ENCODE data around the gene KBTBD6. TPM values are rescaled to one million over a fixed set of nuclear protein-coding genes. Genes with fewer than 3 reads are reported as not detected.

KBTBD6 gene
- total RNA-seq, 1 donor from 2014 or later, result 6.0 TPM

DNA sequence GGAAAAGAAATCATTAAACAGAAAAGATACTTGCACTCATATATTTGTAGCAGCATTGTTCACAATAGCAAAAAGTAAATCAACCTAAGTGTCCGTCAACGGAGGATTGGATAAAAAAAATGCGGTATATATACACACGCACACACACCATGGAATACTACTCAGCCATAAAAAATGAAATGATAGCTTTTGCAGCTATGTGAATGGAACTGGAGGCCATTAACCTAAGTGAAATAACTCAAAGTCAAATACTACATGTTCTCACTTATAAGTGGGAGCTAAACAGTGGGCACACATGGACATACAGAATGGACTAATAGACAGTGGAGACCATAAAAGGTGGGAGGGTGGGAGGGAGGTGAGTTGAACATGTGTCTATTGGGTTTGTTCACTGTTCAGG lies 52.9 kb downstream of the KBTBD6 start:
- H3K4me1 Mint-ChIP-seq, result no peaks in the 10 kb centered on the region
- peaks cover 55% of the 10 kb centered on the region for H3K36me3 Mint-ChIP-seq (ENCODE audit: low read depth)
- POLR2A ChIA-PET, result no interaction called here
- TF ChIP-seq, protein P1, sequence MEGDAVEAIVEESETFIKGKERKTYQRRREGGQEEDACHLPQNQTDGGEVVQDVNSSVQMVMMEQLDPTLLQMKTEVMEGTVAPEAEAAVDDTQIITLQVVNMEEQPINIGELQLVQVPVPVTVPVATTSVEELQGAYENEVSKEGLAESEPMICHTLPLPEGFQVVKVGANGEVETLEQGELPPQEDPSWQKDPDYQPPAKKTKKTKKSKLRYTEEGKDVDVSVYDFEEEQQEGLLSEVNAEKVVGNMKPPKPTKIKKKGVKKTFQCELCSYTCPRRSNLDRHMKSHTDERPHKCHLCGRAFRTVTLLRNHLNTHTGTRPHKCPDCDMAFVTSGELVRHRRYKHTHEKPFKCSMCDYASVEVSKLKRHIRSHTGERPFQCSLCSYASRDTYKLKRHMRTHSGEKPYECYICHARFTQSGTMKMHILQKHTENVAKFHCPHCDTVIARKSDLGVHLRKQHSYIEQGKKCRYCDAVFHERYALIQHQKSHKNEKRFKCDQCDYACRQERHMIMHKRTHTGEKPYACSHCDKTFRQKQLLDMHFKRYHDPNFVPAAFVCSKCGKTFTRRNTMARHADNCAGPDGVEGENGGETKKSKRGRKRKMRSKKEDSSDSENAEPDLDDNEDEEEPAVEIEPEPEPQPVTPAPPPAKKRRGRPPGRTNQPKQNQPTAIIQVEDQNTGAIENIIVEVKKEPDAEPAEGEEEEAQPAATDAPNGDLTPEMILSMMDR (IDR thresholded peaks at IDR 0.05), result no peak
- CTCF ChIA-PET, result interaction anchor here (1.6 kb wide), 1 partner anchor 143 kb away, joined by 3 read pairs; no protein-coding TSS in a partner anchor
- no peak overlapping the region for H3K4me3 Mint-ChIP-seq
- H3K27me3 Mint-ChIP-seq, result no peaks in the 10 kb centered on the region
- H3K27ac Mint-ChIP-seq, result no peak overlapping the region
- intact Hi-C loops (cut with micrococcal nuclease), result loop anchor here (1.0 to 5.0 kb wide), 2 partner anchors 45 to 53 kb away; partner anchors contain the start of gene KBTBD6
- no peaks in the 10 kb centered on the region for H3K9me3 Mint-ChIP-seq
- DNase-seq (no peak), ATAC-seq (ENCODE audit: low read depth) (no peak)

Other genes with a start within 250 kb of the KBTBD6 start
- gene ELF1, start 113.5 kb downstream of the KBTBD6 start, total RNA-seq, result 129 and 136 TPM in 2 replicates
- gene WBP4, start 71.3 kb downstream of the KBTBD6 start, total RNA-seq, result 8.6 and 9.0 TPM in 2 replicates
- gene KBTBD7, start 61.8 kb upstream of the KBTBD6 start, total RNA-seq, result 5.2 and 6.4 TPM in 2 replicates
- gene MTRF1, start 130.8 kb upstream of the KBTBD6 start, total RNA-seq, result 22.2 and 26.7 TPM in 2 replicates
- 18.5 and 21.4 TPM in 2 replicates for gene NAA16, start 178.5 kb upstream of the KBTBD6 start, total RNA-seq